ENCODE measurements around the gene FGR.

The FGR gene

GRCh38 chr1:27664291-27664690 is 29.3 kb upstream of the FGR start:
- TF ChIP-seq GATA2 (IDR thresholded peaks at IDR 0.05; ENCODE audit: low read depth, low read length) (no peak), GATA3 (IDR thresholded peaks at IDR 0.05; ENCODE audit: low read depth, low read length) (no peak)

GRCh38 chr1:27662707-27663393 is 27.9 kb upstream of the FGR start:
- TF ChIP-seq GATA3 (IDR thresholded peaks at IDR 0.05; ENCODE audit: low read depth, low read length) (no peak), GATA2 (IDR thresholded peaks at IDR 0.05; ENCODE audit: low read depth, low read length) (peak; percentile 49; the same call in 1 of the 2 replicates)

GRCh38 chr1:27662261-27662660 is 27.3 kb upstream of the FGR start:
- TF ChIP-seq GATA2 (IDR thresholded peaks at IDR 0.05; ENCODE audit: low read depth, low read length) (no peak), GATA3 (IDR thresholded peaks at IDR 0.05; ENCODE audit: low read depth, low read length) (no peak)

GRCh38 chr1:27661412-27662075 is 26.6 kb upstream of the FGR start:
- TF ChIP-seq GATA3 (IDR thresholded peaks at IDR 0.05; ENCODE audit: low read depth, low read length) (no peak), GATA2 (IDR thresholded peaks at IDR 0.05; ENCODE audit: low read depth, low read length) (no peak)

GRCh38 chr1:27660300-27660835 is 25.4 kb upstream of the FGR start:
- no peak for TF ChIP-seq GATA3 (IDR thresholded peaks at IDR 0.05; ENCODE audit: low read depth, low read length)

- peak; percentile 43 for TF ChIP-seq GATA2 (IDR thresholded peaks at IDR 0.05; ENCODE audit: low read depth, low read length)
- TF ChIP-seq GATA3 (IDR thresholded peaks at IDR 0.05; ENCODE audit: low read depth, low read length) = no peak
Measured at GRCh38 chr1:27659497-27660299, 24.7 kb upstream of the FGR start.

GRCh38 chr1:27658951-27659496 is 24.0 kb upstream of the FGR start:
- no peak for TF ChIP-seq GATA2 (IDR thresholded peaks at IDR 0.05; ENCODE audit: low read depth, low read length)
- no peak for TF ChIP-seq GATA3 (IDR thresholded peaks at IDR 0.05; ENCODE audit: low read depth, low read length)

GRCh38 chr1:27656157-27656893 is 21.3 kb upstream of the FGR start:
- TF ChIP-seq GATA3 (IDR thresholded peaks at IDR 0.05; ENCODE audit: low read depth, low read length) (no peak), GATA2 (IDR thresholded peaks at IDR 0.05; ENCODE audit: low read depth, low read length) (no peak)

GRCh38 chr1:27655151-27655937 is 20.4 kb upstream of the FGR start:
- TF ChIP-seq GATA3 (IDR thresholded peaks at IDR 0.05; ENCODE audit: low read depth, low read length) (no peak), GATA2 (IDR thresholded peaks at IDR 0.05; ENCODE audit: low read depth, low read length) (no peak)

GRCh38 chr1:27652111-27652864 is 17.3 kb upstream of the FGR start:
- no peak for TF ChIP-seq GATA2 (IDR thresholded peaks at IDR 0.05; ENCODE audit: low read depth, low read length)

GRCh38 chr1:27650539-27651175 is 15.7 kb upstream of the FGR start:
- no peak for TF ChIP-seq GATA3 (IDR thresholded peaks at IDR 0.05; ENCODE audit: low read depth, low read length)
- no peak for TF ChIP-seq GATA2 (IDR thresholded peaks at IDR 0.05; ENCODE audit: low read depth, low read length)

GRCh38 chr1:27650171-27650538 is 15.2 kb upstream of the FGR start:
- no peak for TF ChIP-seq GATA2 (IDR thresholded peaks at IDR 0.05; ENCODE audit: low read depth, low read length)
- TF ChIP-seq GATA3 (IDR thresholded peaks at IDR 0.05; ENCODE audit: low read depth, low read length) = no peak

Data from SH-SY5Y (cell line).